DMS79 treated with DMSO at 0.1 percent for 48 hours (cell line): ENCODE results near the gene AK3.

Experiments
- DNase-seq: peaks from one replicate; lab custom pipeline; 2025; lab: John Stamatoyannopoulos, UW

AK3 gene

GRCh38 chr9:4706021-4706420, 35.0 kb downstream of the AK3 start:
- no peak for DNase-seq

GRCh38 chr9:4704129-4704528, 36.9 kb downstream of the AK3 start:
- DNase-seq: no peak

- no peak for DNase-seq
These were observed 39.5 kb downstream of the AK3 start for GRCh38 chr9:4701526-4701925.

GRCh38 chr9:4700932-4701331, 40.1 kb downstream of the AK3 start:
- DNase-seq: no peak

GRCh38 chr9:4700091-4700490, 40.9 kb downstream of the AK3 start:
- no peak for DNase-seq

- DNase-seq: no peak
These were observed 49.2 kb downstream of the AK3 start for GRCh38 chr9:4691795-4692194.

GRCh38 chr9:4690144-4690543, 50.9 kb downstream of the AK3 start:
- DNase-seq: no peak

- no peak for DNase-seq
These were observed 51.3 kb downstream of the AK3 start for GRCh38 chr9:4689687-4690104.

- DNase-seq: no peak
These were observed 52.0 kb downstream of the AK3 start for GRCh38 chr9:4689021-4689420.

- no peak for DNase-seq
These were observed 54.4 kb downstream of the AK3 start for GRCh38 chr9:4686584-4686983.

- no peak for DNase-seq
These were observed 54.9 kb downstream of the AK3 start for GRCh38 chr9:4686112-4686511.

GRCh38 chr9:4684820-4685219, 56.2 kb downstream of the AK3 start:
- no peak for DNase-seq

GRCh38 chr9:4680750-4681149, 60.3 kb downstream of the AK3 start:
- no peak for DNase-seq

- no peak for DNase-seq
These were observed 60.9 kb downstream of the AK3 start for GRCh38 chr9:4680173-4680525.

GRCh38 chr9:4679268-4680172, 61.5 kb downstream of the AK3 start, which contains the start of gene CDC37L1:
TSS of gene CDC37L1 (plus strand) at chr9:4679569. CDS start at chr9:4679768, 199 bp downstream.
- peak; percentile 92 for DNase-seq

- peak; percentile 66 for DNase-seq
These were observed 62.2 kb downstream of the AK3 start for GRCh38 chr9:4678679-4679267.

GRCh38 chr9:4677392-4677791, 63.6 kb downstream of the AK3 start:
- DNase-seq: no peak

- no peak for DNase-seq
These were observed 66.2 kb downstream of the AK3 start for GRCh38 chr9:4674783-4675182.

- no peak for DNase-seq
These were observed 69.3 kb downstream of the AK3 start for GRCh38 chr9:4671737-4672136.

GRCh38 chr9:4670591-4670990, 70.4 kb downstream of the AK3 start:
- no peak for DNase-seq

- DNase-seq: no peak
These were observed 71.1 kb downstream of the AK3 start for GRCh38 chr9:4669890-4670289.

- no peak for DNase-seq
These were observed 72.4 kb downstream of the AK3 start for GRCh38 chr9:4668604-4669003.

- no peak for DNase-seq
These were observed 73.3 kb downstream of the AK3 start for GRCh38 chr9:4667681-4668080.
